Endothelial cell (in vitro differentiated cells): ENCODE data around the gene METTL16. TPM values are rescaled to one million over a fixed set of nuclear protein-coding genes. Genes with fewer than 3 reads are reported as not detected.

Source experiments
- DNase-seq: peaks from one replicate; pipeline ENCODE4 v3.0.0; 2021; ENCODE audit warnings: low spot score
- H3K27ac Mint-ChIP-seq: one replicate; pipeline ENCODE4 v1.8.0; 2021; ENCODE audit warnings: mixed read lengths, inconsistent platforms; ENCODE audit not compliant: unreplicated experiment
- H3K27me3 Mint-ChIP-seq: one replicate; pipeline ENCODE4 v1.8.0; 2021; ENCODE audit warnings: mild to moderate bottlenecking, moderate library complexity, mixed read lengths, inconsistent platforms; ENCODE audit not compliant: unreplicated experiment
- H3K36me3 Mint-ChIP-seq: one replicate; pipeline ENCODE4 v1.8.0; 2021; ENCODE audit warnings: mild to moderate bottlenecking, low read depth, mixed read lengths, inconsistent platforms; ENCODE audit not compliant: unreplicated experiment
- H3K4me1 Mint-ChIP-seq: one replicate; pipeline ENCODE4 v1.8.0; 2021; ENCODE audit warnings: mild to moderate bottlenecking, mixed read lengths, inconsistent platforms; ENCODE audit not compliant: unreplicated experiment
- H3K4me3 Mint-ChIP-seq: one replicate; pipeline ENCODE4 v1.8.0; 2021; ENCODE audit warnings: mild to moderate bottlenecking, mixed read lengths, inconsistent platforms; ENCODE audit not compliant: unreplicated experiment
- H3K9me3 Mint-ChIP-seq: one replicate; pipeline ENCODE4 v1.8.0; 2021; ENCODE audit warnings: mixed read lengths, inconsistent platforms; ENCODE audit not compliant: unreplicated experiment
- total RNA-seq: library from RNA; stranded (reverse); fragmentation: NEBNext Ultra II Directional; extraction: Animal tissue kit (Norgen Biotek cat#: 25700); gene quantifications from one replicate; pipeline ENCODE4 v1.2.1, GENCODE V29; 2021; ENCODE audit not compliant: unreplicated experiment
- TF ChIP-seq, protein P1 (sequence below): fragments of 200-600 bp; sonication (generic); IDR thresholded peaks from one replicate; pipeline ENCODE4 v1.5.0; 2021; ENCODE audit warnings: antibody characterized with exemption; ENCODE audit not compliant: unreplicated experiment

The METTL16 gene
- total RNA-seq, 1 donor from 2014 or later: 24.9 TPM

GRCh38 chr17:2427215-2427614 lies 84.5 kb downstream of the METTL16 start:
- H3K4me3 Mint-ChIP-seq: no peak overlapping the region
- peaks cover 5% of the 10 kb centered on the region for H3K36me3 Mint-ChIP-seq
- H3K4me1 Mint-ChIP-seq: peaks cover 9% of the 10 kb centered on the region
- no peak for DNase-seq
- no peaks in the 10 kb centered on the region for H3K9me3 Mint-ChIP-seq
- TF ChIP-seq, protein P1, sequence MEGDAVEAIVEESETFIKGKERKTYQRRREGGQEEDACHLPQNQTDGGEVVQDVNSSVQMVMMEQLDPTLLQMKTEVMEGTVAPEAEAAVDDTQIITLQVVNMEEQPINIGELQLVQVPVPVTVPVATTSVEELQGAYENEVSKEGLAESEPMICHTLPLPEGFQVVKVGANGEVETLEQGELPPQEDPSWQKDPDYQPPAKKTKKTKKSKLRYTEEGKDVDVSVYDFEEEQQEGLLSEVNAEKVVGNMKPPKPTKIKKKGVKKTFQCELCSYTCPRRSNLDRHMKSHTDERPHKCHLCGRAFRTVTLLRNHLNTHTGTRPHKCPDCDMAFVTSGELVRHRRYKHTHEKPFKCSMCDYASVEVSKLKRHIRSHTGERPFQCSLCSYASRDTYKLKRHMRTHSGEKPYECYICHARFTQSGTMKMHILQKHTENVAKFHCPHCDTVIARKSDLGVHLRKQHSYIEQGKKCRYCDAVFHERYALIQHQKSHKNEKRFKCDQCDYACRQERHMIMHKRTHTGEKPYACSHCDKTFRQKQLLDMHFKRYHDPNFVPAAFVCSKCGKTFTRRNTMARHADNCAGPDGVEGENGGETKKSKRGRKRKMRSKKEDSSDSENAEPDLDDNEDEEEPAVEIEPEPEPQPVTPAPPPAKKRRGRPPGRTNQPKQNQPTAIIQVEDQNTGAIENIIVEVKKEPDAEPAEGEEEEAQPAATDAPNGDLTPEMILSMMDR: no peak
- H3K27ac Mint-ChIP-seq: no peak overlapping the region
- H3K27me3 Mint-ChIP-seq: peaks cover 3% of the 10 kb centered on the region

DNA sequence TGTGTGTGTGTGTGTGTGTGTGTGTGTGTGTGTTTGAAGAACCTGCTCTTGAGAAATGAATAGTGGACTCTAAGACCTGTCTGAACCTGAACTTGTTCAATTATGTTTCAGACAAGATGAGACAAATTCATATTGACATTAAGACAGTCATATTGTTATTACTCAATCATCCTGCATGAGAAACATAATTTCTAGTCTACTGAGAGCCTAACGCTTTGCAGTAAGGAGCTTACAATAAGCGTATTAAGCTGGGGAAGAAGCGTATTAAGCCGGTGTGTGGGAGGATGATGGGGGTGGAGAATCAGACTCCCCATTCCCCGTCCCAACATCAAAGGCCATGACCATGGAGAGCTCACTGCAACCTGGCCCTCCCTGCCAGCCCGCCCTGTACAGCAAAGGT lies 88.4 kb downstream of the METTL16 start:
- Mint-ChIP-seq H3K36me3 (peaks cover 20% of the 10 kb centered on the region), H3K27ac (no peak overlapping the region), H3K4me1 (peaks cover 9% of the 10 kb centered on the region), H3K27me3 (peaks cover 6% of the 10 kb centered on the region), H3K4me3 (no peak overlapping the region), H3K9me3 (no peaks in the 10 kb centered on the region)
- DNase-seq: no peak
- TF ChIP-seq, protein P1: no peak

DNA sequence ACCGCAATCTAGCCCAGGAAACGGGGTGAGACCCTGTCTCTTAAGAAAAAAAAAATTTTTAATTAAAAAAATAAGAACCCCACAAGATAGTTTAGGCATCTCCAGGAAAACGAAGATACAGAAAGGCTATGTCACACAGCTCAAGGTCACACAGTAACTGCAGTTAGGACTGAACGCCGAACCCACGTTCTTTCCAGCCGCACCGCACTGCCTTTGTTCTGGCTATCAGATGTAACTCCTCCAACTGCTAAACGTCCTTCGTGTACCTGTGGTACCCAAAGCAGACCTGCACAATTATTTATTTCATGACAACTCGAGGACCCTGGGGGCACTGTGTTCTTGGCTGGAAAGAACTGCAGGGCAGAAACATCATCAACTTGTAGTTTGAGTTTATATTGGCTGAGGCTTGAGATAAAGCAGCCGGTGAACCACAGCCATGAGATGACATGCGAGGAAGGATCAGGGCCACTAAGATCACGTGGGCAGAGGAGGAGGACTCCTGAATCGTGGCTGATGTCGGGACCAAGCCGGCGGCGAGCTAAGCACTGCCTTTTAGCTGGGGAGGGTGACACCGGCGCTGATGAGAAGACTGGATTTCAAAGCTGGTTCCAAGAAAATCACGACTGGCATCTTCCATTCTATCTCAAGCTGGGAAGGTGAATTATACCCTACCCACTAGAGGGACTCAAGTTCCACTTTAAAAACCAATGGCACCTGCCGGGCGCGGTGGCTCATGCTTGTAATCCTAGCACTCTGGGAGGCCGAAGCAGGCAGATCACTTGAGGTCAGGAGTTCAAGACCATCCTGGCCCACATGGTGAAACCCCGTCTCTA lies 90.2 kb downstream of the METTL16 start:
- H3K36me3 Mint-ChIP-seq: peaks cover 23% of the 10 kb centered on the region
- DNase-seq: no peak
- H3K27ac Mint-ChIP-seq: no peak overlapping the region
- H3K27me3 Mint-ChIP-seq: peaks cover 6% of the 10 kb centered on the region
- TF ChIP-seq, protein P1: no peak
- H3K4me3 Mint-ChIP-seq: no peak overlapping the region
- H3K4me1 Mint-ChIP-seq: no peaks in the 10 kb centered on the region
- no peaks in the 10 kb centered on the region for H3K9me3 Mint-ChIP-seq

- DNase-seq: no peak
- Mint-ChIP-seq H3K27ac (peak overlapping the region; percentile 12), H3K36me3 (peaks cover 19% of the 10 kb centered on the region), H3K9me3 (no peaks in the 10 kb centered on the region), H3K4me1 (no peaks in the 10 kb centered on the region), H3K4me3 (no peak overlapping the region), H3K27me3 (peaks cover 7% of the 10 kb centered on the region)
- TF ChIP-seq, protein P1: no peak
Observed at GRCh38 chr17:2420176-2420575, 91.5 kb downstream of the METTL16 start.

- no peaks in the 10 kb centered on the region for H3K9me3 Mint-ChIP-seq
- H3K4me1 Mint-ChIP-seq: no peaks in the 10 kb centered on the region
- H3K36me3 Mint-ChIP-seq: peaks cover 19% of the 10 kb centered on the region
- no peak overlapping the region for H3K4me3 Mint-ChIP-seq
- no peak overlapping the region for H3K27ac Mint-ChIP-seq
- no peak for DNase-seq
- H3K27me3 Mint-ChIP-seq: peaks cover 9% of the 10 kb centered on the region
- TF ChIP-seq, protein P1: no peak
Observed at GRCh38 chr17:2419486-2419885, 92.2 kb downstream of the METTL16 start.
